ENCODE measurements around the gene ARHGAP15.

The ARHGAP15 gene

GRCh38 chr2:143491131-143491530, 361.9 kb downstream of the ARHGAP15 start:
- TF ChIP-seq, protein P1, sequence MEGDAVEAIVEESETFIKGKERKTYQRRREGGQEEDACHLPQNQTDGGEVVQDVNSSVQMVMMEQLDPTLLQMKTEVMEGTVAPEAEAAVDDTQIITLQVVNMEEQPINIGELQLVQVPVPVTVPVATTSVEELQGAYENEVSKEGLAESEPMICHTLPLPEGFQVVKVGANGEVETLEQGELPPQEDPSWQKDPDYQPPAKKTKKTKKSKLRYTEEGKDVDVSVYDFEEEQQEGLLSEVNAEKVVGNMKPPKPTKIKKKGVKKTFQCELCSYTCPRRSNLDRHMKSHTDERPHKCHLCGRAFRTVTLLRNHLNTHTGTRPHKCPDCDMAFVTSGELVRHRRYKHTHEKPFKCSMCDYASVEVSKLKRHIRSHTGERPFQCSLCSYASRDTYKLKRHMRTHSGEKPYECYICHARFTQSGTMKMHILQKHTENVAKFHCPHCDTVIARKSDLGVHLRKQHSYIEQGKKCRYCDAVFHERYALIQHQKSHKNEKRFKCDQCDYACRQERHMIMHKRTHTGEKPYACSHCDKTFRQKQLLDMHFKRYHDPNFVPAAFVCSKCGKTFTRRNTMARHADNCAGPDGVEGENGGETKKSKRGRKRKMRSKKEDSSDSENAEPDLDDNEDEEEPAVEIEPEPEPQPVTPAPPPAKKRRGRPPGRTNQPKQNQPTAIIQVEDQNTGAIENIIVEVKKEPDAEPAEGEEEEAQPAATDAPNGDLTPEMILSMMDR (conservative IDR thresholded peaks at IDR 0.05; ENCODE audit: low read depth, low read length), result no peak
- DNase-seq (ENCODE audit: low read depth), result no peak
- H3K4me3 ChIP-seq (ENCODE audit: low read depth, low read length), result no peak overlapping the region

DNA sequence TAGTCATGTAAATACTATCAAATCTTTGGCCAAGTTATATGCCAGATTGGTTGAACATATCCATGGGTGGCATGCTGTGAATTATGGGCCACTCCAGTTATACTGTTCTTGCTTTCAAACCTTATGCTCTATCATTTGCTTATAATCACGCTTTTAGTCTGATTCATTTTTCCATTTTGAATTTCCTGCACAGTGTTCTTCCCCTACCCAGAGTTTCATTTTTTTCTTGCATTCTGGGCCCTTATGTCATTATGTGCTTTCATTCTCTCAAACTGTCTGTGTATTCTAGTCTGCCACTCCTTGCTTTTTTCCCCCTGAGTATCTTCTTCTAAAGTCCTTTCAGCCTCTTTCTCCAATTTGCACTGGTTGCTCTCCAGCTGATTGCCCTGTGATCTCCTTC, 364.1 kb downstream of the ARHGAP15 start:
- no peak for DNase-seq (ENCODE audit: low read depth)
- H3K4me3 ChIP-seq (ENCODE audit: low read depth, low read length), result no peak overlapping the region
- TF ChIP-seq, protein P1 (conservative IDR thresholded peaks at IDR 0.05; ENCODE audit: low read depth, low read length), result no peak

DNA sequence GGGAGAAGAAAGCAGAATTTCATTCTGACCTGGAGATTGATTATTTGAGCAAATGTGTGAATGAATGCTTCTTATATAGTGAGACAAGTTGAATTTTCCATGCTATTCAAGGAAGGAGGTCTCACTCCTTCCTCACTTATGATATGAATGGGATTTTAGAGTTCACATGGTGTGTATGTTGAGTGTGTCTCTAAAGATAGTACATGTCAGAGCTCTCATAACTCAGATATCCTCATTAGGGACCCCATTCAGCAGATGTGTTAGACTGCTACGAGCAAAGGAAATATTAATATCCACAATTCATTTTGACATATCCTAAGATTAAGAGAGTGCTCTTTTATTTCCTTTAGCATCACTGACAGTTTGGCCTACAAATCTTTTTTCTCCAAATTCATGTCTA, 368.5 kb downstream of the ARHGAP15 start:
- no peak overlapping the region for H3K4me3 ChIP-seq (ENCODE audit: low read depth, low read length)
- no peak for DNase-seq (ENCODE audit: low read depth)
- TF ChIP-seq, protein P1 (conservative IDR thresholded peaks at IDR 0.05; ENCODE audit: low read depth, low read length), result no peak

- TF ChIP-seq, protein P1 (conservative IDR thresholded peaks at IDR 0.05; ENCODE audit: low read depth, low read length), result no peak
- no peak overlapping the region for H3K4me3 ChIP-seq (ENCODE audit: low read depth, low read length)
- DNase-seq (ENCODE audit: low read depth), result no peak
Observed at GRCh38 chr2:143498496-143498895, 369.3 kb downstream of the ARHGAP15 start.

DNA sequence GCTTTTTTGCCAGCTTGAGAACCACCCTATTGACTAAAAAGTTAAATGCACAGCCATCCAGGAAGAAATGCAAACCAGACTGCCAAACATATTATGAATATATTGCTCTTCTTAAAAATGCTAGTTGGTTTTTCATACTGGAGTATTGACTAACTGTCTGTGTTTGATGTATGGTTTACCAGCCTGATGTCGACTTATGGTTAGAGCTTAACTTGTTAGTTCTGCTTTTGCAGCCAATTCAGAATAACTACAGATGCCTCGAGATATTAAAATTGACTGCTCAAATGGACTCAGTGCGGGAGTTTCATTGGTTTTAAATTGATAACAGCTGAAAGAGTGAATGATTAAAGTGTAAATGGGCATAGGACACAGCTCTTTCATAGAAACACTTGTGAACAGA, 369.8 kb downstream of the ARHGAP15 start:
- TF ChIP-seq, protein P1 (conservative IDR thresholded peaks at IDR 0.05; ENCODE audit: low read depth, low read length), result no peak
- no peak for DNase-seq (ENCODE audit: low read depth)
- no peak overlapping the region for H3K4me3 ChIP-seq (ENCODE audit: low read depth, low read length)

DNA sequence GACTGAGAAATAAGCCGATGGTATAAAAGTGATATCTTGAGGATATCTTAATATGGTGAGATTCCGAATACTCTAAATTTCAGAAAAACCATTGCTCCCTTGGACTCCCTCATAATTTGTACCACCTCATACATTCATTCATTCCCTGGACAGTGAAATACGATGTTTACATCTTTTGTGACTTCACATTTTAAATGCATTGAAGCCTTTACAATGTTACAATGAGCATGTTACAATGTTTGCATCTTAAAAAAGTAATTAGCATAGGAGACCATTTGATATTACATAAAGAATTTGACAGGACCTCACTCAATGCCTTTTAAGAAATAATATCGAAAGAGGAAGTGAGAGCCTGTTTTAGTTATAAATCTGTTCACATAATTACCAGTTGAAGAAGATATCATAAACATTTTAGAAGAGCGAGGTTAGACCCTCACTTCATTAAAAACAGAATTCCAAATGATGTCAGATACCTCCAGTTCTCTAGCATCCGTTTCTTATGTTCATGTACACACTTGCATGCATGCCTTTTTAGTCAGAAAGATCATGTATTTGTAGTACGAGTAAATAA, 372.0 kb downstream of the ARHGAP15 start:
- TF ChIP-seq, protein P1 (conservative IDR thresholded peaks at IDR 0.05; ENCODE audit: low read depth, low read length), result no peak
- DNase-seq (ENCODE audit: low read depth), result no peak
- H3K4me3 ChIP-seq (ENCODE audit: low read depth, low read length), result no peak overlapping the region

- TF ChIP-seq, protein P1 (conservative IDR thresholded peaks at IDR 0.05; ENCODE audit: low read depth, low read length), result no peak
- H3K4me3 ChIP-seq (ENCODE audit: low read depth, low read length), result no peak overlapping the region
- DNase-seq (ENCODE audit: low read depth), result no peak
Observed at GRCh38 chr2:143503280-143503679, 374.1 kb downstream of the ARHGAP15 start.

All from choroid plexus epithelial cell (primary cell).